GM12878 (cell line): ENCODE data around the gene ATP2B1.

Source experiments
- CBX5 ChIP-seq: sonication (generic); IDR thresholded peaks from 2 replicates; pipeline ENCODE4 v1.6.1; 2016; ENCODE audit warnings: low read depth, moderate library complexity, mild to moderate bottlenecking, inconsistent platforms
- CREM ChIP-seq: IDR thresholded peaks from 2 replicates; pipeline ENCODE4 v1.6.1; 2014; ENCODE audit warnings: antibody characterized with exemption, low read depth
- CTCF ChIP-seq, 3 experiments: IDR thresholded peaks in 2 of 3; conservative IDR thresholded peaks in 1 of 3; 2 replicates each; pipeline ENCODE4 v1.5.1; 2011; ENCODE audit warnings: low read depth in 3 of 3, low read length in 3 of 3, mild to moderate bottlenecking in 3 of 3, control low read depth in 2 of 3, moderate library complexity in 2 of 3, inconsistent platforms in 1 of 3, mixed read lengths in 1 of 3; ENCODE audit not compliant: control insufficient read depth in 2 of 3, insufficient read depth in 1 of 3; ENCODE audit errors: extremely low read depth in 1 of 3
- ELK1 ChIP-seq: IDR thresholded peaks from 2 replicates; pipeline ENCODE4 v1.6.1; 2012; ENCODE audit warnings: low read depth, low read length, improper control_type of control experiment
- EZH2 ChIP-seq: IDR thresholded peaks from 2 replicates; pipeline ENCODE4 v1.6.1; 2012; ENCODE audit warnings: low read depth, mild to moderate bottlenecking, control low read depth, inconsistent platforms, low read length, borderline replicate concordance; ENCODE audit not compliant: control insufficient read depth
- NBN ChIP-seq: fragments of 450-650 bp; IDR thresholded peaks from 2 replicates; pipeline ENCODE4 v1.6.1; 2016
- NR2C2 ChIP-seq: IDR thresholded peaks from 2 replicates; pipeline ENCODE4 v1.6.1; 2011; ENCODE audit warnings: borderline replicate concordance, low read depth; ENCODE audit not compliant: control insufficient read depth, insufficient read length
- PAX8 ChIP-seq: fragments of 450-650 bp; IDR thresholded peaks from 2 replicates; pipeline ENCODE4 v1.6.1; 2017; ENCODE audit warnings: mild to moderate bottlenecking, moderate library complexity
- POLR2A ChIP-seq: IDR thresholded peaks from 2 replicates; pipeline ENCODE4 v1.6.1; 2011; ENCODE audit warnings: low read depth, mild to moderate bottlenecking, low read length
- POLR2AphosphoS5 ChIP-seq: IDR thresholded peaks from 2 replicates; pipeline ENCODE4 v1.6.1; 2011; ENCODE audit warnings: mild to moderate bottlenecking, low read length, inconsistent platforms
- RFX5 ChIP-seq: IDR thresholded peaks from 2 replicates; pipeline ENCODE4 v1.6.1; 2011; ENCODE audit warnings: low read depth, low read length, improper control_type of control experiment

- no peak for TF ChIP-seq CREM
- TF ChIP-seq CBX5: no peak
- TF ChIP-seq POLR2A: no peak
- no peak for TF ChIP-seq EZH2
- no peak for TF ChIP-seq CTCF (IDR thresholded peaks at IDR 0.05 in 2 of 3, conservative IDR thresholded peaks at IDR 0.05 in 1 of 3; ENCODE audit: control insufficient read depth in 2 of 3, extremely low read depth in 1 of 3, insufficient read depth in 1 of 3, low read depth in 3 of 3, low read length in 3 of 3)
- TF ChIP-seq NBN: no peak
- no peak for TF ChIP-seq RFX5
- no peak for TF ChIP-seq ELK1
- TF ChIP-seq NR2C2: no peak
- TF ChIP-seq POLR2AphosphoS5: no peak
- no peak for TF ChIP-seq PAX8
Measured at GRCh38 chr12:89636052-89636775, 72.4 kb downstream of the ATP2B1 start.
